Lower leg skin (tissue), 4 donors: ENCODE data around the gene CDCP1. TPM values are rescaled to one million over a fixed set of nuclear protein-coding genes. Genes with fewer than 3 reads are reported as not detected.

Experiments
- DNase-seq, 2 donors: peaks; one replicate each; pipeline ENCODE4 v3.0.0-alpha.2; 2019; ENCODE audit warnings: low spot score in 2 of 2
- H3K4me3 ChIP-seq: fragments of 200-600 bp; sonication (generic); 2 replicates; pipeline ENCODE4 v1.5.1; 2017; ENCODE audit warnings: mild to moderate bottlenecking, low read depth; ENCODE audit not compliant: poor library complexity, severe bottlenecking
- CTCF ChIP-seq, 3 donors: fragments of 450-650 bp; IDR thresholded peaks; one replicate each; pipeline ENCODE4 v1.5.1; 2016; ENCODE audit warnings: antibody characterized with exemption in 3 of 3, mild to moderate bottlenecking in 3 of 3, moderate library complexity in 2 of 3
- POLR2A ChIP-seq, 2 donors: fragments of 450-650 bp; IDR thresholded peaks; one replicate each; pipeline ENCODE4 v1.6.1; 2016 to 2017; ENCODE audit warnings: antibody characterized with exemption in 2 of 2, mild to moderate bottlenecking in 1 of 2, moderate library complexity in 1 of 2
- WGBS, 2 donors: methylation state at CpG; one replicate each; pipeline ENCODE4 v1.1.5; 2018; 5-methylcytosine and 5-hydroxymethylcytosine counted together
- intact Hi-C: fragments of 100-400 bp; cut with DNase I; formaldehyde crosslinking; loops from one replicate; pipeline ENCODE4 v1.15.0; 2023; ENCODE audit warnings: low total_unique reads
- total RNA-seq, 4 donors: library from RNA; depleted of rRNA; stranded (reverse); fragments of >200 nt; gene quantifications; one replicate each; pipeline ENCODE4 v1.1.0, GENCODE V29; 2016

Gene CDCP1
- total RNA-seq, 4 donors from 2014 or later = 43.8 to 79.0 (median 57.1) TPM

GRCh38 chr3:45095916-45096526 lies 50.2 kb downstream of the CDCP1 start:
- WGBS, 2 donors = 80% methylated on average over 7 of the region's 7 CpGs
- intact Hi-C loops = no loop called here
- no peak overlapping the region for H3K4me3 ChIP-seq
- DNase-seq = no peak
- no peak for TF ChIP-seq CTCF (IDR thresholded peaks at IDR 0.05)

- intact Hi-C loops = no loop called here
- no peak overlapping the region for H3K4me3 ChIP-seq
- no peak for TF ChIP-seq CTCF (IDR thresholded peaks at IDR 0.05)
- no peak for TF ChIP-seq POLR2A (IDR thresholded peaks at IDR 0.05)
- WGBS, 2 donors = 80 to 83% methylated on average over 8 of the region's 8 CpGs
- no peak for DNase-seq
Observed at GRCh38 chr3:45093176-45093575, 53.0 kb downstream of the CDCP1 start.

- WGBS, 2 donors = 30 to 35% methylated on average over 12 of the region's 12 CpGs
- intact Hi-C loops = no loop called here
- H3K4me3 ChIP-seq = no peak overlapping the region
- DNase-seq = no peak
- TF ChIP-seq CTCF (IDR thresholded peaks at IDR 0.05) (no peak), POLR2A (IDR thresholded peaks at IDR 0.05) (no peak)
Observed at GRCh38 chr3:45092132-45093031, 53.8 kb downstream of the CDCP1 start.

GRCh38 chr3:45090855-45091254 lies 55.3 kb downstream of the CDCP1 start:
- H3K4me3 ChIP-seq = no peak overlapping the region
- intact Hi-C loops = no loop called here
- DNase-seq = no peak
- 92 to 94% methylated on average over 4 of the region's 4 CpGs for WGBS, 2 donors
- TF ChIP-seq POLR2A (IDR thresholded peaks at IDR 0.05) (no peak), CTCF (IDR thresholded peaks at IDR 0.05) (no peak)

GRCh38 chr3:45088543-45089358 lies 57.4 kb downstream of the CDCP1 start:
- TF ChIP-seq CTCF (IDR thresholded peaks at IDR 0.05) (no peak), POLR2A (IDR thresholded peaks at IDR 0.05) (no peak)
- WGBS, 2 donors = 52 to 53% methylated on average over 8 of the region's 8 CpGs

More at GRCh38 chr3:45088543-45089358, 57.4 kb downstream of the CDCP1 start:
- peak in 1 of 2 donors; percentile 51 for DNase-seq
- H3K4me3 ChIP-seq = no peak overlapping the region
- intact Hi-C loops = no loop called here
